Measurements from ENCODE around the gene ATRN.

ATRN gene

GRCh38 chr20:3628502-3629314 lies 157.9 kb downstream of the ATRN start:
- no peak for DNase-seq (ENCODE audit: low read depth)

GRCh38 chr20:3629893-3630292 lies 159.1 kb downstream of the ATRN start:
- no peak for DNase-seq (ENCODE audit: low read depth)

- no peak for DNase-seq (ENCODE audit: low read depth)
These were observed 159.6 kb downstream of the ATRN start for GRCh38 chr20:3630429-3630828.

- DNase-seq (ENCODE audit: low read depth) = no peak
These were observed 160.7 kb downstream of the ATRN start for GRCh38 chr20:3631534-3631933.

GRCh38 chr20:3632311-3633004 lies 161.6 kb downstream of the ATRN start:
- no peak for DNase-seq (ENCODE audit: low read depth)

GRCh38 chr20:3633913-3634478 lies 163.2 kb downstream of the ATRN start:
- DNase-seq (ENCODE audit: low read depth) = no peak

- no peak for DNase-seq (ENCODE audit: low read depth)
These were observed 164.5 kb downstream of the ATRN start for GRCh38 chr20:3635346-3635745.

GRCh38 chr20:3640259-3640658 lies 169.4 kb downstream of the ATRN start:
- no peak for DNase-seq (ENCODE audit: low read depth)

- no peak for DNase-seq (ENCODE audit: low read depth)
These were observed 174.7 kb downstream of the ATRN start for GRCh38 chr20:3645309-3646066.

GRCh38 chr20:3646067-3646440 lies 175.2 kb downstream of the ATRN start:
- DNase-seq (ENCODE audit: low read depth) = no peak

- no peak for DNase-seq (ENCODE audit: low read depth)
These were observed 175.8 kb downstream of the ATRN start for GRCh38 chr20:3646651-3647050.

- no peak for DNase-seq (ENCODE audit: low read depth)
These were observed 176.7 kb downstream of the ATRN start for GRCh38 chr20:3647473-3647872.

- no peak for DNase-seq (ENCODE audit: low read depth)
These were observed 178.1 kb downstream of the ATRN start for GRCh38 chr20:3648951-3649350.

GRCh38 chr20:3651204-3651962 lies 180.6 kb downstream of the ATRN start:
- no peak for DNase-seq (ENCODE audit: low read depth)

GRCh38 chr20:3652221-3652620 lies 181.4 kb downstream of the ATRN start:
- DNase-seq (ENCODE audit: low read depth) = no peak

GRCh38 chr20:3652676-3653596 lies 182.1 kb downstream of the ATRN start:
- DNase-seq (ENCODE audit: low read depth) = no peak

GRCh38 chr20:3653921-3654320 lies 183.1 kb downstream of the ATRN start:
- DNase-seq (ENCODE audit: low read depth) = no peak

GRCh38 chr20:3654326-3655130 lies 183.7 kb downstream of the ATRN start:
- DNase-seq (ENCODE audit: low read depth) = no peak

- no peak for DNase-seq (ENCODE audit: low read depth)
These were observed 184.2 kb downstream of the ATRN start for GRCh38 chr20:3655131-3655405.

Measured in stimulated activated CD8-positive, alpha-beta memory T cell treated with anti-CD3 and anti-CD28 coated beads, Interleukin-12 subunit alpha, Interleukin-12 subunit beta, amount 100 ng/mL, for 1 hour (primary cell).